Hematopoietic multipotent progenitor cell treated with erythropoietin and hydrocortisone succinate and interleukin-3 and kit ligand, for 17 days (in vitro differentiated cells): ENCODE results near the gene ADPRHL1.
"Not testable (repeated sequence)": the region's sequence is repeated elsewhere in the genome, so short reads cannot be mapped to it uniquely, and the experiment has no call there.

Experiments
- DNase-seq: peaks from one replicate; pipeline ENCODE4 v3.0.0-alpha.2; 2015; ENCODE audit warnings: low spot score

Gene ADPRHL1

GRCh38 chr13:113402471-113403254, 50.6 kb downstream of the ADPRHL1 start:
- DNase-seq: no peak

GRCh38 chr13:113401452-113402415, 51.6 kb downstream of the ADPRHL1 start:
- DNase-seq: no peak

GRCh38 chr13:113400621-113401451, 52.5 kb downstream of the ADPRHL1 start:
- no peak for DNase-seq

- no peak for DNase-seq
Measured at GRCh38 chr13:113399755-113400149, 53.5 kb downstream of the ADPRHL1 start.

GRCh38 chr13:113398963-113399754, 54.1 kb downstream of the ADPRHL1 start:
- no peak for DNase-seq

GRCh38 chr13:113397608-113398425, 55.5 kb downstream of the ADPRHL1 start:
- no peak for DNase-seq

- DNase-seq: no peak
Measured at GRCh38 chr13:113394339-113394640, 59.0 kb downstream of the ADPRHL1 start.

GRCh38 chr13:113393563-113394338, 59.5 kb downstream of the ADPRHL1 start:
- DNase-seq: peak; percentile 72

GRCh38 chr13:113393226-113393562, 60.1 kb downstream of the ADPRHL1 start:
- no peak for DNase-seq

GRCh38 chr13:113390874-113391497, 62.3 kb downstream of the ADPRHL1 start:
- no peak for DNase-seq

- not testable (repeated sequence) for DNase-seq
Measured at GRCh38 chr13:113389586-113389985, 63.7 kb downstream of the ADPRHL1 start.

GRCh38 chr13:113387396-113387795, 65.9 kb downstream of the ADPRHL1 start:
- no peak for DNase-seq

GRCh38 chr13:113383089-113383488, 70.2 kb downstream of the ADPRHL1 start:
- no peak for DNase-seq

GRCh38 chr13:113382542-113382941, 70.7 kb downstream of the ADPRHL1 start:
- DNase-seq: not testable (repeated sequence)

- DNase-seq: no peak
Measured at GRCh38 chr13:113378825-113379224, 74.5 kb downstream of the ADPRHL1 start.

GRCh38 chr13:113374511-113375175, 78.6 kb downstream of the ADPRHL1 start:
- DNase-seq: no peak

GRCh38 chr13:113373811-113374485, 79.3 kb downstream of the ADPRHL1 start:
- DNase-seq: no peak

- not testable (repeated sequence) for DNase-seq
Measured at GRCh38 chr13:113371701-113372100, 81.6 kb downstream of the ADPRHL1 start.
